OCI-M2 (cell line): ENCODE measurements around the gene KCNK3.

Experiments used
- DNase-seq: peaks from one replicate; lab custom pipeline; 2025; ENCODE audit not compliant: unreplicated experiment; lab: John Stamatoyannopoulos, UW

The KCNK3 gene

GRCh38 chr2:26687801-26688200 is 4.7 kb upstream of the KCNK3 start:
- DNase-seq, result no peak

- no peak for DNase-seq
These were observed 1.4 kb upstream of the KCNK3 start for GRCh38 chr2:26691161-26691560.

DNA sequence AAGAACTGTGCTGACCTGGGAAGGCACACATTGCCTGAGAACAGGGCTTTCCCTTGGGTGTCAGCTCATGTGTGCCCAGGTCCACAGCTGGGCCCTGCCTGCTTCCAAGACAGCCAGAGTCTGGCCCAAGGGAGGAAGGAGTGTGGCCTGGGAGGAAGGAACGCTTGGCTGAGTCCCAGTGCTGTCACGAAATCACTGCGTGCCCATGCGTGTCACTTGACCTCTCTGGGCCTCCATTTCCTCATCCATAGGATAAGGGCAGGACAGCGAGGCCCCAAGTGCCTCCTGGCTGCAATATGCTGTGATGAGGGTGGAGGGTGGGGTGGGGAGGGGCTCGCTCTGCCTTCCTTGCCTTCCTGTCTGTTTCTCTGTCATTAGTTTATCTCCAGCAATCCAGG is 642 bp upstream of the KCNK3 start:
- DNase-seq, result no peak

- no peak for DNase-seq
These were observed 651 bp downstream of the KCNK3 start for GRCh38 chr2:26692897-26693849.

DNA sequence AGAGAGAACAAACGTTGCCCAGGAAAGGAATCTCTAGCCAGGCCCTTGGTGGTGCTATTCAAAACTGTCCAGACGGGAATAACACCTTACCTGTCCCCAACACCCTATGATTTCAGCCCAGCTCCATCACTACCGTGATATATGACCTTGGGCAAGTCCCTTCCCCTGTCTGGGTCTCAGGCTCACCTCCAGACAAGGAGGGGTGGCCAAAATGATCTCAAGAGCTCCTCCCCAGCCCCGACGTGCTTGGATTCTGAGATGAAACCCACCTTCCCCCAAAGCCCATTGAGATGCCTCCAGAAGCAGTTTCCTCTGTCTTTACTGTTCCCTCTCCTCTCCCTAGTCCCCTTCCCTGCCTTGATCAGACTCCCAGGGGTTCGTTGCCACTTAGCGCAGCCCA is 1.5 kb downstream of the KCNK3 start:
- DNase-seq, result no peak

GRCh38 chr2:26696351-26696816 is 3.9 kb downstream of the KCNK3 start:
- no peak for DNase-seq

- DNase-seq, result no peak
These were observed 4.9 kb downstream of the KCNK3 start for GRCh38 chr2:26697425-26697824.

DNA sequence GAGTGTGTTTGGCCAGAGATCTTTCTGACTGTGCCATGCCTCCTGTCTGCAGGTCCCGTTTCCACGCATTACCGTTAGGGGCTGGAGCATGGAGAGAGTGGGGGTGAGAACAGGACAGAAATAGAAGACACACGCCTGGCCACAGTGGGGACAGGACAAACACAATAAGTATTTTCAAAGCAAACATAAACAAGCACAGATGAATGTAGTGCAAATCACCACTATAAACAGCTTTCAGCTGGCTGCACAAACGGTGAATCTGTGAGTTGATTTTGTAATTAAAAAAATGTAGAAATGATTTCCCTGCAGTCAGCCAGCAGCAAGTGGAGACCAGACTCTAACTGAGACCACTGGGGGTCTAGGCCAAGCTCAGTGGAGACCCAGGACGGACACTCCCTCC is 6.8 kb downstream of the KCNK3 start:
- no peak for DNase-seq

- DNase-seq, result no peak
These were observed 7.6 kb downstream of the KCNK3 start for GRCh38 chr2:26700078-26700477.

- no peak for DNase-seq
These were observed 9.1 kb downstream of the KCNK3 start for GRCh38 chr2:26701596-26701995.

DNA sequence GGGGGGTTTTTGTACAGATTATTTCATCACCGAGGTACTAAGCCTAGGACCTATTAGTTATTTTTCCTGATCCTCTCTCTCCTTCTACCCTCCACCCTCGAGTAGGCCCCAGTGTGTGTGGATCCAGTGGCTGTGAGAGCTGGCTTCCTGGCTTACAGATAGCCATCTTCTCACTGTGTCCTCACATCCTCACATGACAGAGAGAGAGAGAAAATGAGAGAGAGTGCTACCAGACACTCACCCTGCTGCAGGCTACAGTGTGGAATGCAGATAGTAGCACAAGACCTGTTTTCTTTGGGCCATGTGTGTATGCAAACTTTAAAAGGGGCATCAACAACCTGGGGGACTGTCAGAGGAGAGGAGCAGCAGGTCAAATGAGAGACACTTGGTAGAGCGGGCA is 9.5 kb downstream of the KCNK3 start:
- no peak for DNase-seq

- no peak for DNase-seq
These were observed 12.0 kb downstream of the KCNK3 start for GRCh38 chr2:26704441-26704977.

GRCh38 chr2:26705126-26705525 is 12.6 kb downstream of the KCNK3 start:
- no peak for DNase-seq

GRCh38 chr2:26706093-26706492 is 13.6 kb downstream of the KCNK3 start:
- DNase-seq, result no peak

DNA sequence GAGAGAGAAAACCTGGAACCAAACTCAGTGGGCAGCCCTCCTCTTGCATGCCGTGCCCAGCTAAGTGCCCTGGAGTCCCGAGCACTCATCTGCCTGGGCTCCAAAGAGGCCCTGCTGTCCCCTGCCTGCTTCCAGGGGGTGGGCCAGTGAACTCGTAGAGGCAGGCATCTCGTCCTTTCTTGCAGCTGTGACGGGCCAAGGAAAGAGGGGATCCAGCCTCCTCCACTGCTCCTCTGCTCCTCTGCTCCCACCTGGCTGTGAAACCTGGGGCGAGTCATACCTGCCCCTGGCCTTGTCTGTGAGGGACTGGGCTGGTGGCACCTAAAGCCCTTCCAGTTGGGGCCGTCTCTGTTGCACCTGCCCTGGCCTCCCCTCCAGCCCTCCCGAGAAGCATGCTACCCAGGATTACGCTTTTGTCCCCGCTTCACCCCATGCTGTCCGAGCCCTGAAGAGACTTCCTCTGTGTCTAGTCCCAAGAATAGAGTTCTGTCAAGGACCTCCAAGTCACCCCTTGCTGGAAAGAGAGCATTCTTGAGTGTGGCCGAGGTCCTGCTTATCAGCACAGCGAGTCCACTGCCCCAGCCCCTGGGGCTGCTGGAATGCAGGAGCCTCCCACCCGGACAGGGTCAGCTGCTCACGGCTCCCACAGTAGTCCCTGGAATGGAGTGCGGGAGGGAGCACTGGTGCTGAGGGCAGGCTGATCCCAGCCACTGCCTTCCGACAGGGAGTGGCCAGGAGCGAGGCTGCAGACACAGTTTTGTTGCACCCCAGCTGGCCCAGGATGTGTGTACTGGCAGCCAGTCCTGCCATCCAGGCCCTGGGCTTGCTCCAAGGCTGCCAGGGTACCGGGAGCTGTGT is 14.3 kb downstream of the KCNK3 start:
- no peak for DNase-seq

DNA sequence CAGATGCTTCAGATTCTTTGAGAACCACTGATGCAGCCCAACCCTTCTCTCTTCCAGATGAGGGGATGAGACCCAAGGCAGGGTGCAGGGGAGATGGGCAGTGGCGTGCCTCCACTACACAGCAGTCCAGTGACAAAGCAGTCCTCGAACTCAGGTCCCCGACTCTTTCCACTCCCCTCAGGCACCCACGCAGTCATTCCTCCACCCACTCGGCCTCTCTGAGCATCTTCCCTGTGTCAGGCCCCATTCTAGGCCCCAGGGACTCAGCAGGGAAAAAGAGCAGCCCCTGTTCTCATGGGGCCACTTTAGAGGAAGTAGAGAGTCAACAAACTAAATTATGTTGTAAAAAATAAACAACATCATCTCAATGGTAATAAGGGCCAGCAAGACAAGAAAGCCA is 15.2 kb downstream of the KCNK3 start:
- no peak for DNase-seq

- DNase-seq, result no peak
These were observed 15.9 kb downstream of the KCNK3 start for GRCh38 chr2:26708457-26708856.

GRCh38 chr2:26709323-26710110 is 17.0 kb downstream of the KCNK3 start:
- DNase-seq, result no peak

DNA sequence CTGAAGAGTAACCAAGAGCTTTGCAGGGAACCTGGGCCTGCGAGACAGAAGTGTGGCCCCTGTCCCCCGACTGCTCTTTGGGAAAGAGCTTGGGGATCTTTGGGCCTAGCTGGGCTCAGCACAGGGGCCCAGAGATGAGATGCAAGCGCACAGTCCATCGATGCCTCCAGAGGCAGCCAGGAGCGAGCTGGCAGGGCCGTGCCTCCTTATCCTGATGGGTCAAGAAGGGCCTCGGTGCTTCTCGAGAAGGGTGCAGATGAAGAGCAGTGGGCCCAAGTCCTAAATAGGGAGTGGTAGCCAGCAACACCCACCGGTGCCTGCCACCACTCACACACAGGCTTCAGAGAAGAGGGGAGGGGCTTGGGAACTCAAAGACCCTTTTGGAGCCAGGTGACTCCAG is 17.6 kb downstream of the KCNK3 start:
- no peak for DNase-seq

DNA sequence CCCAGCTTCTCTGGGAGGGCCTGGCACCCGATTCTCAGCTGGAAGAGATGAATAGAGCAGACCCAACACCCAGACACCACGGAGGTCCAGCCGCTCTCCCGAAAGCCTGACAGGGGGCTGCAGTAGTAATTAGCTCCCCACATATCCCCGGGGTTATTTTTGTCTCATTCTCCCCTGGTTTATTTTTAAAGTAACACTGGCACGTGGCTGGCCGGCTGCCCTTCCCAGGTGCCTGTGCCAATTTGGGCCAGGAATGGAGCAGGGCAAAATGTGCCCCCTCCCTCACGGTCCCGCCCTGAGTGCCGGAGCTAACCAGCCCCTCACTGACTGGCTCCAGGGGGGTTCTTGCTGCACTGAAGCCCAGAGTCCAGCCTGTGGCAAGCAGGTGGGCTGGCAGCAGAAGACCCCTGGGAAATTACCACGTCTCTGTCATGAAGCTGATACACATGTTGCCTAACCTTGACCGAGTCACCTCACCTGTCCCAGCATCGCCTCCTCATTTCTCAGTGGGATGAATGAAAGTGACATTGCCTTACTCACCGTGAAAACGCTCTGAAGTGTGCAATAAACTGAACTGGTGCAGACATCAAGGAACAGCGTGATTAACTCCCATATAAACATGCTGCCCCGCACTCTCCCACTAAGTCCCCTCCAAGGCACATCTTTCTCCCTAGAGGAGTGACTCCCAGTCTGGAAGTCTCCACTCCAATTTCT is 18.4 kb downstream of the KCNK3 start:
- no peak for DNase-seq
